IgD-negative memory B cell (primary cell): ENCODE results near the gene B3GNT9. TPM values are rescaled to one million over a fixed set of nuclear protein-coding genes. Genes with fewer than 3 reads are reported as not detected.

Experiments used
- H3K27ac Mint-ChIP-seq, 3 donors: one replicate each; pipeline ENCODE4 v1.8.0; 2020 to 2022; ENCODE audit warnings: mild to moderate bottlenecking in 3 of 3, mixed read lengths in 3 of 3, moderate library complexity in 1 of 3
- H3K27me3 Mint-ChIP-seq: one replicate; pipeline ENCODE4 v1.8.0; 2021; ENCODE audit warnings: mixed read lengths
- H3K36me3 Mint-ChIP-seq: one replicate; pipeline ENCODE4 v1.8.0; 2020; ENCODE audit warnings: mild to moderate bottlenecking, mixed read lengths
- H3K4me1 Mint-ChIP-seq, 3 donors: one replicate each; pipeline ENCODE4 v1.8.0; 2020 to 2022; ENCODE audit warnings: mixed read lengths in 3 of 3, mild to moderate bottlenecking in 1 of 3
- H3K4me3 Mint-ChIP-seq, 4 donors: one replicate each; pipeline ENCODE4 v1.8.0; 2020 to 2022; ENCODE audit warnings: mild to moderate bottlenecking in 4 of 4, mixed read lengths in 4 of 4, moderate library complexity in 3 of 4
- H3K9me3 Mint-ChIP-seq, 3 donors: one replicate each; pipeline ENCODE4 v1.8.0; 2020 to 2021; ENCODE audit warnings: mixed read lengths in 3 of 3, mild to moderate bottlenecking in 1 of 3
- polyA plus RNA-seq: library from polyadenylated mRNA; unstranded; fragments of 300-500 nt; fragmentation: Illumina TruSeq; gene quantifications from one replicate; pipeline ENCODE4 v1.2.3, GENCODE V29; 2021

Gene B3GNT9, protein sequence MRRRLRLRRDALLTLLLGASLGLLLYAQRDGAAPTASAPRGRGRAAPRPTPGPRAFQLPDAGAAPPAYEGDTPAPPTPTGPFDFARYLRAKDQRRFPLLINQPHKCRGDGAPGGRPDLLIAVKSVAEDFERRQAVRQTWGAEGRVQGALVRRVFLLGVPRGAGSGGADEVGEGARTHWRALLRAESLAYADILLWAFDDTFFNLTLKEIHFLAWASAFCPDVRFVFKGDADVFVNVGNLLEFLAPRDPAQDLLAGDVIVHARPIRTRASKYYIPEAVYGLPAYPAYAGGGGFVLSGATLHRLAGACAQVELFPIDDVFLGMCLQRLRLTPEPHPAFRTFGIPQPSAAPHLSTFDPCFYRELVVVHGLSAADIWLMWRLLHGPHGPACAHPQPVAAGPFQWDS
- polyA plus RNA-seq, result 0.45 TPM

- Mint-ChIP-seq H3K27ac (no peak within 1 kb of the TSS), H3K4me3 (peak within 1 kb of the TSS; percentile 69 to 83 (median 78)), H3K9me3 (no peaks in the 10 kb centered on the region), H3K36me3 (peaks cover 2% of the 10 kb centered on the region), H3K27me3 (peaks cover 6% of the 10 kb centered on the region), H3K4me1 (peaks cover 5 to 11% (median 5%) of the 10 kb centered on the region in 3 donors)
Observed at GRCh38 chr16:67150833-67151396, at the start of gene B3GNT9. TSS of gene B3GNT9 (minus strand) at chr16:67150998. CDS start at chr16:67150485, 513 bp downstream.

- no peak overlapping the region for H3K27ac Mint-ChIP-seq
- no peaks in the 10 kb centered on the region for H3K27me3 Mint-ChIP-seq
- peaks cover 2 to 11% (median 3%) of the 10 kb centered on the region in 3 donors for H3K4me1 Mint-ChIP-seq
- peak overlapping the region in 1 of 4 donors; percentile 17 for H3K4me3 Mint-ChIP-seq
- no peaks in the 10 kb centered on the region for H3K9me3 Mint-ChIP-seq
- peaks cover 8% of the 10 kb centered on the region for H3K36me3 Mint-ChIP-seq
Observed at GRCh38 chr16:67200491-67200890, 49.7 kb upstream of the B3GNT9 start.

DNA sequence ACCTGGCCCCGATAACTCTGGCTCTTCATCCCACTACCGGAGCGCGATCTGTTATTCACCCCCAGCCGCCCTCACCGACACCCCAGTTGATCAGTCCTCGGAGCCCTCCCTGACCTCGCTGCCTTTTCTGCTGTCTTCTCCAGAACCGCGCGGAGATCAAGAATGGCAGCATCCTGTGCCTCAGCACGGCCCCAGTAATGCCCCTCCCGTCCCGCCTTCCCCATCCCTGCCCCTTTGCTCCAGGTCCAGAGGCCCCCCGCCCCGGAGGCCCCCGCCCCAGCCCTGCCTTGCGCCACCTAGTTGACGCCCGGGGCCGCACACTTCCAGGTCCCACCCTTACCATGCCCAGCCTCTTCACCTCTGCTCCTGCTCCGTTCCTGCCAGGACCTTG is 49.0 kb upstream of the B3GNT9 start:
- Mint-ChIP-seq H3K4me1 (peaks cover 2 to 11% (median 3%) of the 10 kb centered on the region in 3 donors), H3K9me3 (no peaks in the 10 kb centered on the region), H3K27me3 (no peaks in the 10 kb centered on the region), H3K36me3 (peaks cover 8% of the 10 kb centered on the region), H3K27ac (peak overlapping the region in 1 of 3 donors; percentile 76), H3K4me3 (peak overlapping the region in 2 of 4 donors; percentile 25 to 63)

DNA sequence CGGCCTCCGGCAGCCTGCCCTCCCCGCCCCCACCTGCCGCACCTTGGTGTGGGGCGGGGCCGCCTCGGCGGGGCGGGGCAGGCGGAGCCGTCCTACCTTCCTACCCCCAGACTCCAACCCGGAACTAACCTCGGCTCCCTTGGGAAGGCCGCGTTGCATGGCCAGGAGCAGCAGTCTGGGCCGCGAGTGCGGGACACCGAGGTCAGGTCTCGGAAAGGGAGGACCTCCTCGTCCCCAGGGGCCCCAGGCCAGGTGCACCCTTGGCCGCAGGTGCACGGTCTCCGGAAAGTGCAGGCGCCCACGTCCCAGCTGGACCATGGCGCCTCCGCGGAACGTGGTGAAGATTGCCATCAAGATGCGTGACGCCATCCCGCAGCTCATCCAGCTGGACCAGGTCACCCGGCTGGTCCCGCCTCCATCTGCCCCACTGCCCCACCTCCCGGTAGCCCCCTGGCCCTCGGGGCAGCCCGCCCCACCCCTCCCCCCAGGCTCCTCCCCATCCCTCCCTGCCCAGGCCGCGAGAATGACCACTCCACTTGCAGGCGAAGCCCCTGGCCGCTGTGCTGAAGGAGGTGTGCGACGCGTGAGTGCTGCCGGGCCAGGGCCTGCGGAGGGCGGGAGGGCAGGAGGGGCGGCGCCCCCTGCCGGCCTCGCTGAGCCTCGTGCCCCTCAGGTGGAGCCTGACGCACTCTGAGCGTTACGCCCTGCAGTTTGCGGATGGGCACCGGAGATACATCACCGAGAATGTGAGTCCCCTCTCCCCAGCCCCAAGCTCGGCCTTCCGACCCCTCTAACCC is 48.4 kb upstream of the B3GNT9 start, which contains the start of gene ELMO3:
Gene ELMO3, plus strand, starts transcription at position 121 of the 797 bp plus-strand sequence. Its CDS starts 196 bp downstream, at position 317.
- Mint-ChIP-seq H3K9me3 (no peaks in the 10 kb centered on the region), H3K27me3 (no peaks in the 10 kb centered on the region), H3K4me1 (peaks cover 2 to 11% (median 3%) of the 10 kb centered on the region in 3 donors), H3K27ac (peak within 1 kb of the TSS; percentile 67 to 76 (median 74)), H3K4me3 (peak within 1 kb of the TSS; percentile 25 to 78 (median 50)), H3K36me3 (peaks cover 8% of the 10 kb centered on the region)

DNA sequence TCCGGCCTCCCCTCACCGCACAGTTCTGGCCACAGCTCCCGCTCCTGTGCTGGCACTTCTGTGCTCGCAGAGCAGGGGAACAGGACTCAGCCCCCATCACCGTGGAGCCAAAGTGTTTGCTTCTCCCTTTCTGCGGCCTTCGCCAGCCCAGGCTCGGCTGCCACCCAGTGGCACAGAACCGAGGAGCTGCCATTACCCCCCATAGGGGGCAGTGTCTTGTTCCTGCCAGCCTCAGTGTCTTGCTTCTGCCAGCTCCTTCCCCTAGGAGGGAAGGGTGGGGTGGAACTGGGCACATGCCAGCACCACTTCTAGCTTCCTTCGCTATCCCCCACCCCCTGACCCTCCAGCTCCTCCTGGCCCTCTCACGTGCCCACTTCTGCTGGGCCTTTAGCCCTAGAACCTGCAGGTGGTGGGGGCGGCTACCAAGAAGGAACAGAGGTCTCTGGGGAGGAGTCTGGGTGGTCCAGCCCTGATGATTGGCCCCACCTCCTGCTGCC is 47.5 kb upstream of the B3GNT9 start:
- Mint-ChIP-seq H3K36me3 (peaks cover 8% of the 10 kb centered on the region), H3K27ac (peak overlapping the region; percentile 46 to 74 (median 67)), H3K4me3 (peak overlapping the region in 2 of 4 donors; percentile 37 to 78), H3K27me3 (no peaks in the 10 kb centered on the region), H3K4me1 (peaks cover 6 to 11% (median 11%) of the 10 kb centered on the region in 3 donors), H3K9me3 (no peaks in the 10 kb centered on the region)

DNA sequence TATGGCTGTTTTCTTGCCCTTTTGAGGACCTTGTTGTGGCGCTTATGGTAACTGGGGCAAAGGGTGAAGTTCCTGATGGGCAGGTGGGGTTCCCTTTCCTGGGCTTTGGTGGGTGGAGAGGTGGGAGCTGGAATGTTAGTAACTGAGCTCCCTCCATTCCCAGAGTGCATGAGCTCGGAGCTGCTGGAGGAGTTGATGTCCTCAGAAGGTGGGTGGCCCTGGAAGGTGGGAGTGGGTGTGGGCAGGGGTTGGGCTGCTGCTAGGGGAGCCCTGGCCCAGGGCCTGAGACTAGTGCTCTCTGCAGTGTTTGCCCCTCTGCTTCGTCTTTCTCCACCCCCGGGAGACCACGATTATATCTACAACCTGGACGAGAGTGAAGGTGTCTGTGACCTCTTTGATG is 46.9 kb upstream of the B3GNT9 start:
- Mint-ChIP-seq H3K27me3 (no peaks in the 10 kb centered on the region), H3K4me1 (peaks cover 9 to 14% (median 14%) of the 10 kb centered on the region in 3 donors), H3K36me3 (peaks cover 8% of the 10 kb centered on the region), H3K27ac (peak overlapping the region in 2 of 3 donors; percentile 67 to 74), H3K4me3 (no peak overlapping the region), H3K9me3 (no peaks in the 10 kb centered on the region)

DNA sequence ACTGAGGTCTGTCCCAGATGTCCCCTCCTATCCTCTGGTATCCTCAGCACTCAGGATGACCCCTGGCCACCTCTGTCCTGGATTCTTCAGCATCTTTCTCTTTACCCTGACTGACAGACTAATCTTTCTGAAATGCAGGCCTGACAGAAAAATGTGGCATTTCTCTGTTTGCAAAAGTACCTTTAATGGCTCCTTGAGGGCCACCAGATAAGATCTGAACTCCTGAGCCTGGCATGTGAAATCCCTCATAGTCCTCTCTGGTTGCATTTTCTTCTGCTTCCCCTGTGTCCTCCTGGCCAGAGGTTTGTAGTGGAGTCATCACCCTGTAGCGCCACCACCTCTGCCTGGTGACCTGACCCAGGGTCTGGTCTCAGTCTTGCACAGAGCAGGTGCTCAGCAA is 46.1 kb upstream of the B3GNT9 start:
- peak overlapping the region in 1 of 3 donors; percentile 16 for H3K27ac Mint-ChIP-seq

GRCh38 chr16:67195676-67196075 is 44.9 kb upstream of the B3GNT9 start:
- Mint-ChIP-seq H3K9me3 (no peaks in the 10 kb centered on the region), H3K27me3 (no peaks in the 10 kb centered on the region), H3K36me3 (peaks cover 8% of the 10 kb centered on the region), H3K4me3 (peak overlapping the region in 1 of 4 donors; percentile 77), H3K27ac (peak overlapping the region in 1 of 3 donors; percentile 28), H3K4me1 (peaks cover 16 to 23% (median 22%) of the 10 kb centered on the region in 3 donors)

More for the DNA sequence above, 46.1 kb upstream of the B3GNT9 start:
- peaks cover 8% of the 10 kb centered on the region for H3K36me3 Mint-ChIP-seq
- no peaks in the 10 kb centered on the region for H3K27me3 Mint-ChIP-seq
- peaks cover 12 to 16% (median 16%) of the 10 kb centered on the region in 3 donors for H3K4me1 Mint-ChIP-seq
- H3K9me3 Mint-ChIP-seq, result no peaks in the 10 kb centered on the region
- H3K4me3 Mint-ChIP-seq, result peak overlapping the region in 1 of 4 donors; percentile 77

- Mint-ChIP-seq H3K36me3 (peaks cover 6% of the 10 kb centered on the region), H3K4me1 (peaks cover 16 to 23% (median 22%) of the 10 kb centered on the region in 3 donors), H3K27ac (peak overlapping the region in 1 of 3 donors; percentile 57)
Observed at GRCh38 chr16:67194260-67194659, 43.5 kb upstream of the B3GNT9 start.

DNA sequence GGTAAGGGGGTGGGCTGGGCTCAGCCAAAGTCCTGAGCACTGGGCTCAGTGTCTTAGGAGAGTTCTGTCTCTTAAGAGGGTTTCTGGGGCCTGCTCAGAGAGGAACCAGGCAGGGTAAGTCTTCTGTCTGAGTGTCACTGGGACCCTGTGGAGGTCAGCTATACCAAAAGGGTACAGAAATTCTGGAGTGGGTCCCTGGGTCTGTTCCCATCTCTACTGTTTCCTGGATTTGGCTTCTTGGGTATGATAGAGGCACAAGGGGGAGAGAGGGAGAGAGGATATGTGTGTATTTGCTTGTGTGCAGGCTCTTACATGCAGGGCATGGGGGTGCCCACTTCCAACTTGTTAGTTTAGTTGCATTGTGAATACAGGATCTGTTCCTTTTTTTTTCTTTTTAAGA is 42.7 kb upstream of the B3GNT9 start:
- H3K36me3 Mint-ChIP-seq, result peaks cover 6% of the 10 kb centered on the region
- no peaks in the 10 kb centered on the region for H3K27me3 Mint-ChIP-seq
- peak overlapping the region; percentile 60 to 96 (median 81) for H3K4me3 Mint-ChIP-seq
- no peaks in the 10 kb centered on the region for H3K9me3 Mint-ChIP-seq
- H3K4me1 Mint-ChIP-seq, result peaks cover 16 to 23% (median 22%) of the 10 kb centered on the region in 3 donors
- H3K27ac Mint-ChIP-seq, result peak overlapping the region; percentile 12 to 46 (median 31)

More at GRCh38 chr16:67194260-67194659, 43.5 kb upstream of the B3GNT9 start:
- H3K4me3 Mint-ChIP-seq, result peak overlapping the region in 2 of 4 donors; percentile 77 to 84
- no peaks in the 10 kb centered on the region for H3K9me3 Mint-ChIP-seq
- H3K27me3 Mint-ChIP-seq, result no peaks in the 10 kb centered on the region

GRCh38 chr16:67192781-67193361 is 42.1 kb upstream of the B3GNT9 start:
- H3K9me3 Mint-ChIP-seq, result no peaks in the 10 kb centered on the region
- peaks cover 6% of the 10 kb centered on the region for H3K36me3 Mint-ChIP-seq
- peak overlapping the region; percentile 77 to 96 (median 90) for H3K4me3 Mint-ChIP-seq
- no peaks in the 10 kb centered on the region for H3K27me3 Mint-ChIP-seq
- H3K4me1 Mint-ChIP-seq, result peaks cover 16 to 22% (median 19%) of the 10 kb centered on the region in 3 donors
- peak overlapping the region in 2 of 3 donors; percentile 12 to 53 for H3K27ac Mint-ChIP-seq

GRCh38 chr16:67191995-67192681 is 41.3 kb upstream of the B3GNT9 start, which contains the start of gene E2F4:
TSS of gene E2F4 (plus strand) at chr16:67192155. CDS start at chr16:67192228, 73 bp downstream.
- peaks cover 16 to 22% (median 19%) of the 10 kb centered on the region in 3 donors for H3K4me1 Mint-ChIP-seq
- H3K27me3 Mint-ChIP-seq, result no peaks in the 10 kb centered on the region
- H3K27ac Mint-ChIP-seq, result peak within 1 kb of the TSS; percentile 37 to 88 (median 82)
- H3K36me3 Mint-ChIP-seq, result peaks cover 6% of the 10 kb centered on the region
- peak within 1 kb of the TSS; percentile 77 to 96 (median 90) for H3K4me3 Mint-ChIP-seq
- H3K9me3 Mint-ChIP-seq, result no peaks in the 10 kb centered on the region

DNA sequence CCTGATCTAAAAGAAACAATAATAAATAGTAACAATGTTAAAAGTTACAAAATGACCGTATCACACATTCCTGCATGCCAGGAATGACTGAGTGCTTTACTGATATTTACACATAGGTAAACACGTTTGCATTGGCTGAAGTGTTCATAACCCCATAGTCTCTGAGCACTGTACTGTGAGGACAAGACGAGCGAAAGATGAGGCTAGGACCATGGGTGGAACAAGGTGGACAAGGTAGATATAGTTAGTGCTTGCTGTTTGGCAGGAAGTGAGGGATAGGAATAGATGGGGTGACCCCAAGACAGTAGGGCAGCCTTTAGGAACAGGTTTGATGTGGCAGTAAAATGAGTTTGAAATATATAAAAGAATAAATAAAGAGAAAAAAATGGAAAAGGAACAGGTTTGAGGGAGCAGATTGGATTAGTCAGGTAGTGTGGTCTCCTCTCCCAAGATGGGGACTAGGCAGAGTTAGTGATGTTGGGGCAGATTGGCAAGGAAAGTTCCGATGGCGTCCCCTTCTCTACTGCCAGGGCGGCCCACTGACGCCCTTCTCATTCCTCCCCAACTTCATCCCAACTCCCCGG is 40.7 kb upstream of the B3GNT9 start:
- H3K36me3 Mint-ChIP-seq, result peaks cover 4% of the 10 kb centered on the region
- peaks cover 14 to 21% (median 16%) of the 10 kb centered on the region in 3 donors for H3K4me1 Mint-ChIP-seq
- no peaks in the 10 kb centered on the region for H3K9me3 Mint-ChIP-seq
- peak overlapping the region; percentile 77 to 96 (median 90) for H3K4me3 Mint-ChIP-seq
- H3K27ac Mint-ChIP-seq, result peak overlapping the region; percentile 37 to 88 (median 82)
- H3K27me3 Mint-ChIP-seq, result peaks cover 6% of the 10 kb centered on the region
